BE2C (cell line): ENCODE results near the gene SPATA20.

ENCODE experiments used
- DNase-seq: peaks from one replicate; pipeline ENCODE4 v3.0.0-alpha.2; 2020
- H3K27me3 ChIP-seq: fragments of 250-450 bp; sonication (Bioruptor Pico); 2 replicates; pipeline ENCODE4 v1.5.1; 2020; ENCODE audit warnings: mild to moderate bottlenecking
- H3K36me3 ChIP-seq: fragments of 250-450 bp; sonication (Bioruptor Pico); 2 replicates; pipeline ENCODE4 v1.5.1; 2020; ENCODE audit warnings: mild to moderate bottlenecking
- H3K4me1 ChIP-seq: fragments of 250-450 bp; sonication (Bioruptor Pico); 2 replicates; pipeline ENCODE4 v1.5.1; 2020
- H3K4me3 ChIP-seq: 2 replicates; pipeline ENCODE4 v1.5.1; 2011; ENCODE audit warnings: low read depth, low read length
- H3K9me3 ChIP-seq: fragments of 250-450 bp; sonication (Bioruptor Pico); 2 replicates; pipeline ENCODE4 v1.5.1; 2020
- TF ChIP-seq, protein P1 (sequence below): IDR thresholded peaks from 2 replicates; pipeline ENCODE4 v1.5.1; 2012; ENCODE audit warnings: mild to moderate bottlenecking, low read depth, low read length

The SPATA20 gene

DNA sequence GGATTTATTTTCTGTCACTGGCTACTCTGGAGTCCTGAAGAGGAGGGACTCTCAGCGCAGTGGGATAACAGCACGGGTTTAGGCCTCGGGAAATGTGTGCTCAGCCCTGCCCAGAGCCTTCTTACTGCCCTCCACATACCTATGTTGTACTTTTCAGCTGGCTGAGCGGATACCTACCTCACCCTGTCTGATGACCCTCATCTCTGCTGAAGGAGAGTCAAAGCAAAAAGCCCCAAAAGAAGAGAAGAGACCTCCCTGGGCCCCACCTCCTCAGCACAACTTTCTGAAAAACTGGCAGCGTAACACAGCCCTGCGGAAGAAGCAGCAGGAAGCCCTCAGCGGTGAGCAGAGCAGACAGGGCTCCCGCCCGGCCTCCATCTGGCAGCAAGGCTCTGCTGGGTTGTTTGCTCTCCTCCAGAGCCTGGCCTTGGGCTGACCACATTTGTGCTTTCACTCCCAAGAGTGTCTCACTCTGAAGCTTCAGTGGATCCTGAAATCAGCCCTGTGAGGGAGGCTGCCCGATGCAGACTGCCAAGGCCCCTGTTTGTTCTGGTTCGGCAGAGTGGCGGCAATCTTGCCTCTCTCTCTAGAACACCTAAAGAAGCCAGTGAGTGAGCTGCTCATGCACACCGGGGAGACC, 28.5 kb upstream of the SPATA20 start:
- H3K36me3 ChIP-seq = no peaks in the 10 kb centered on the region
- H3K4me1 ChIP-seq = no peaks in the 10 kb centered on the region
- H3K4me3 ChIP-seq = no peak overlapping the region
- H3K27me3 ChIP-seq = no peaks in the 10 kb centered on the region
- no peak for DNase-seq
- no peaks in the 10 kb centered on the region for H3K9me3 ChIP-seq
- TF ChIP-seq, protein P1, sequence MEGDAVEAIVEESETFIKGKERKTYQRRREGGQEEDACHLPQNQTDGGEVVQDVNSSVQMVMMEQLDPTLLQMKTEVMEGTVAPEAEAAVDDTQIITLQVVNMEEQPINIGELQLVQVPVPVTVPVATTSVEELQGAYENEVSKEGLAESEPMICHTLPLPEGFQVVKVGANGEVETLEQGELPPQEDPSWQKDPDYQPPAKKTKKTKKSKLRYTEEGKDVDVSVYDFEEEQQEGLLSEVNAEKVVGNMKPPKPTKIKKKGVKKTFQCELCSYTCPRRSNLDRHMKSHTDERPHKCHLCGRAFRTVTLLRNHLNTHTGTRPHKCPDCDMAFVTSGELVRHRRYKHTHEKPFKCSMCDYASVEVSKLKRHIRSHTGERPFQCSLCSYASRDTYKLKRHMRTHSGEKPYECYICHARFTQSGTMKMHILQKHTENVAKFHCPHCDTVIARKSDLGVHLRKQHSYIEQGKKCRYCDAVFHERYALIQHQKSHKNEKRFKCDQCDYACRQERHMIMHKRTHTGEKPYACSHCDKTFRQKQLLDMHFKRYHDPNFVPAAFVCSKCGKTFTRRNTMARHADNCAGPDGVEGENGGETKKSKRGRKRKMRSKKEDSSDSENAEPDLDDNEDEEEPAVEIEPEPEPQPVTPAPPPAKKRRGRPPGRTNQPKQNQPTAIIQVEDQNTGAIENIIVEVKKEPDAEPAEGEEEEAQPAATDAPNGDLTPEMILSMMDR = no peak

DNA sequence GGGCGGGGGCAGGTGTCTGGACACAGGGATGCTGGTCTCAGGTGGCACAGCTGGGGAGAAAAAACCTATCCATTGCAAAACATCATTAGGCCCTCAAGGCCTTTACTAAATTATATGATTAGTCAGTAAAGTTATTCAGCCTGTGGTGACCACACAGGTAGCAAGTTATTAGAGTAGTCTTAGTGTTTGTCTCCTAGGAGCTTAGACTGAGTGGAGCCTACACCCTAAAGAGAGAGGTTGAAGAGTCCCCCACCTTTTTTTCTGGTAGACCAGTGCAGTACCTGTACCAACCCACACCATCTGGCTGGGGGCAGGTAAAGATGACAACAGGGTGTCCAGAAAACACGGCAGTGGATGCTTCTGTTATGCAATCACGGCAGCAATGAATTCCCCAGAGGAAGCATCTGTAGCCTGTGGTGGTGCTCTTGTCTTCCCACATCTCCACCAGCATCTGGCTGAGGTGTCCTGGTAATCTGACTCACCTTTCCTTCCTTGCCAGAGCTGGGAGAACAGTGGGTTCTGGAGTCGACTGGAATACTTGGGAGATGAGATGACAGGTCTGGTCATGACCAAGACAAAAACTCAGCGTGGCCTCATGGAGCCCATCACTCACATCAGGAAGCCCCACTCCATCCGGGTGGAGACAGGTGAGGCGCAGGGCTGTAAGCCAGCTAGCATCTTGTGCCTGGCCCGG, 27.7 kb upstream of the SPATA20 start:
- H3K4me3 ChIP-seq = no peak overlapping the region
- TF ChIP-seq, protein P1 = no peak
- no peaks in the 10 kb centered on the region for H3K27me3 ChIP-seq
- H3K9me3 ChIP-seq = no peaks in the 10 kb centered on the region
- no peaks in the 10 kb centered on the region for H3K36me3 ChIP-seq
- no peak for DNase-seq
- no peaks in the 10 kb centered on the region for H3K4me1 ChIP-seq

DNA sequence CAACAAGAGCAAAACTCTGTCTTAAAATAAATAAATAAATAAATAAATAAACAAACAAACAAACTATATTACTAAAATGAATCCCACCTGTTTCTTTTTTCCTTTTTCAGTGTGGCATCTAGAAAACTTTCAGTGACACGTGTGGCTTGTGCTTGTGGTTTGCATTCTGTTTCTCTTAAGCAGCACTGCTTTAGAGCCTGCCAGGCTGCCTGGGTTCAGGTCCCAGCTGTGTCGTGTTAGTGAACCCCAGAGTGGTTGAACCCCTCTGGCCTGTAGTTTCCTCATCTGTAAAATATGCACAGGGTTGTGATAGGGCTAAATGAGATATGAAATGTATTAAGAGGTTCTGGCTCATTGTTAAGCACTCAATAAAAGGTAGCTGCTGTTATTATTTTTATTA, 26.5 kb upstream of the SPATA20 start:
- TF ChIP-seq, protein P1 = no peak
- no peaks in the 10 kb centered on the region for H3K36me3 ChIP-seq
- no peaks in the 10 kb centered on the region for H3K27me3 ChIP-seq
- no peaks in the 10 kb centered on the region for H3K9me3 ChIP-seq
- no peak overlapping the region for H3K4me3 ChIP-seq
- DNase-seq = no peak
- no peaks in the 10 kb centered on the region for H3K4me1 ChIP-seq

DNA sequence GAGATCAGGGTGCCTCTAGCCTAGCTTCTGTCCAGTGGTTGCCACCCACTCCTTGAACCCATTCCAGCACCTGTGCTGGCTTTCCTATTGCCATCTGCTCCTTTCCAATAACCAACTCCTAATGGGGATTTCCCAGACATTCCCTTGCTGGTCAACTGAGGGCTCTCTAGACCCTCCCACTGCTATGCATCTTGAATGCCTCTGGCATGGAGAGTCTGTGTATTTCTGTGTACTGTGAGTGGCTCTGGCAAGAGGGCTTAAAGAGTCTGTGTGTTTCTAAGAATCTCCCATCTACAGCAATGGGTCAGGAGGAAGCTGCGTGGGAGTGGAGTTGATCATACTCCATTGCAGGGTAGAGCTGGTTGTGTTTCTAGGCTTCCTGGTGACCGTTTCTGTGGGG, 25.5 kb upstream of the SPATA20 start:
- no peaks in the 10 kb centered on the region for H3K36me3 ChIP-seq
- no peaks in the 10 kb centered on the region for H3K9me3 ChIP-seq
- TF ChIP-seq, protein P1 = no peak
- no peaks in the 10 kb centered on the region for H3K4me1 ChIP-seq
- no peak overlapping the region for H3K4me3 ChIP-seq
- no peaks in the 10 kb centered on the region for H3K27me3 ChIP-seq
- DNase-seq = no peak

GRCh38 chr17:50522766-50523165, 24.2 kb upstream of the SPATA20 start:
- TF ChIP-seq, protein P1 = no peak

GRCh38 chr17:50523208-50523607, 23.8 kb upstream of the SPATA20 start:
- TF ChIP-seq, protein P1 = no peak
- no peaks in the 10 kb centered on the region for H3K9me3 ChIP-seq
- H3K36me3 ChIP-seq = no peaks in the 10 kb centered on the region
- H3K4me1 ChIP-seq = no peaks in the 10 kb centered on the region
- DNase-seq = no peak
- no peaks in the 10 kb centered on the region for H3K27me3 ChIP-seq
- H3K4me3 ChIP-seq = no peak overlapping the region

More at GRCh38 chr17:50522766-50523165, 24.2 kb upstream of the SPATA20 start:
- Histone ChIP-seq H3K4me3 (no peak overlapping the region), H3K36me3 (no peaks in the 10 kb centered on the region), H3K4me1 (no peaks in the 10 kb centered on the region), H3K27me3 (no peaks in the 10 kb centered on the region), H3K9me3 (no peaks in the 10 kb centered on the region)
- DNase-seq = no peak
